Central memory CD4-positive, alpha-beta T cell (primary cell): Measurements from ENCODE around the gene MAPT.

Experiments
- DNase-seq: peaks from one replicate; pipeline ENCODE4 v3.0.0; 2022

MAPT gene

GRCh38 chr17:45975640-45976295 lies 81.4 kb downstream of the MAPT start:
- no peak for DNase-seq

GRCh38 chr17:45976391-45976754 lies 82.0 kb downstream of the MAPT start:
- DNase-seq, result no peak

GRCh38 chr17:45976755-45977505 lies 82.6 kb downstream of the MAPT start:
- no peak for DNase-seq

- DNase-seq, result no peak
Observed at GRCh38 chr17:45977506-45977824, 83.1 kb downstream of the MAPT start.

- no peak for DNase-seq
Observed at GRCh38 chr17:45977976-45978626, 83.7 kb downstream of the MAPT start.

- DNase-seq, result no peak
Observed at GRCh38 chr17:45979137-45979536, 84.8 kb downstream of the MAPT start.

GRCh38 chr17:45980855-45981254 lies 86.5 kb downstream of the MAPT start:
- DNase-seq, result no peak

- DNase-seq, result no peak
Observed at GRCh38 chr17:45981306-45981705, 87.0 kb downstream of the MAPT start.

GRCh38 chr17:45982791-45983613 lies 88.6 kb downstream of the MAPT start:
- no peak for DNase-seq

- DNase-seq, result no peak
Observed at GRCh38 chr17:45983614-45984310, 89.4 kb downstream of the MAPT start.

GRCh38 chr17:45984368-45984767 lies 90.0 kb downstream of the MAPT start:
- no peak for DNase-seq

- no peak for DNase-seq
Observed at GRCh38 chr17:45985447-45985846, 91.1 kb downstream of the MAPT start.

- no peak for DNase-seq
Observed at GRCh38 chr17:45986056-45986455, 91.7 kb downstream of the MAPT start.

GRCh38 chr17:45987706-45988105 lies 93.4 kb downstream of the MAPT start:
- no peak for DNase-seq

GRCh38 chr17:45989759-45990158 lies 95.4 kb downstream of the MAPT start:
- no peak for DNase-seq

GRCh38 chr17:45990886-45991285 lies 96.5 kb downstream of the MAPT start:
- no peak for DNase-seq

- no peak for DNase-seq
Observed at GRCh38 chr17:45991341-45991740, 97.0 kb downstream of the MAPT start.

GRCh38 chr17:45992175-45992574 lies 97.8 kb downstream of the MAPT start:
- DNase-seq, result no peak

- DNase-seq, result no peak
Observed at GRCh38 chr17:45992904-45993303, 98.5 kb downstream of the MAPT start.

GRCh38 chr17:45993962-45994627 lies 99.7 kb downstream of the MAPT start:
- no peak for DNase-seq

- no peak for DNase-seq
Observed at GRCh38 chr17:45994987-45995386, 100.6 kb downstream of the MAPT start.

GRCh38 chr17:45995627-45996270 lies 101.4 kb downstream of the MAPT start:
- no peak for DNase-seq
